K562 (cell line): ENCODE results near the gene AFG1L. TPM values are rescaled to one million over a fixed set of nuclear protein-coding genes. Genes with fewer than 3 reads are reported as not detected.

Source experiments
- BRD4 ChIP-seq: fragments of 200-600 bp; sonication (generic); IDR thresholded peaks from 2 replicates; pipeline ENCODE4 v1.6.1; 2017; ENCODE audit warnings: inconsistent platforms
- CBX1 ChIP-seq: sonication (generic); IDR thresholded peaks from 2 replicates; pipeline ENCODE4 v1.6.1; 2016; ENCODE audit warnings: antibody characterized with exemption, low read depth, mild to moderate bottlenecking
- CREB1 ChIP-seq, 2 experiments: sonication (generic) in 1 of 2; formaldehyde crosslinking in 1 of 2; IDR thresholded peaks; 2 replicates each; pipeline versions ENCODE4 v1.6.1 to v1.8.0; 2012 to 2022; ENCODE audit warnings: inconsistent platforms in 1 of 2, mild to moderate bottlenecking in 1 of 2, missing genetic modification reagents in 1 of 2, moderate library complexity in 1 of 2
- DACH1 ChIP-seq: fragments of 450-650 bp; IDR thresholded peaks from 2 replicates; pipeline ENCODE4 v1.6.1; 2018; ENCODE audit not compliant: partially characterized antibody
- DDX20 ChIP-seq: fragments of 450-650 bp; IDR thresholded peaks from 2 replicates; pipeline ENCODE4 v1.6.1; 2016; ENCODE audit warnings: missing genetic modification characterization, low read depth, mild to moderate bottlenecking, missing compliant biosample characterization, moderate library complexity
- ELF1 ChIP-seq: fragments of 200-800 bp; sonication (Bioruptor generic); IDR thresholded peaks from 2 replicates; pipeline ENCODE4 v1.6.1; 2016; ENCODE audit warnings: missing genetic modification characterization, missing compliant biosample characterization
- EWSR1 ChIP-seq: fragments of 450-650 bp; IDR thresholded peaks from 2 replicates; pipeline ENCODE4 v1.6.1; 2018; ENCODE audit warnings: borderline replicate concordance, mild to moderate bottlenecking, low read depth, moderate library complexity; ENCODE audit not compliant: partially characterized antibody
- HDAC2 ChIP-seq: fragments of 450-650 bp; IDR thresholded peaks from 2 replicates; pipeline ENCODE4 v1.6.1; 2016; ENCODE audit warnings: mild to moderate bottlenecking
- HDAC8 ChIP-seq: fragments of 450-650 bp; IDR thresholded peaks from 2 replicates; pipeline ENCODE4 v1.6.1; 2016; ENCODE audit warnings: mild to moderate bottlenecking, missing genetic modification characterization, moderate library complexity, missing compliant biosample characterization
- HLTF ChIP-seq: fragments of 450-650 bp; IDR thresholded peaks from 2 replicates; pipeline ENCODE4 v1.6.1; 2016
- HNRNPL ChIP-seq: fragments of 200-400 bp; formaldehyde crosslinking; IDR thresholded peaks from 2 replicates; pipeline ENCODE4 v1.6.1; 2017; ENCODE audit warnings: low read depth, mild to moderate bottlenecking, low read length
- NCOA1 ChIP-seq: fragments of 450-650 bp; IDR thresholded peaks from 2 replicates; pipeline ENCODE4 v1.6.1; 2016; ENCODE audit warnings: low read depth
- NCOA4 ChIP-seq: fragments of 450-650 bp; IDR thresholded peaks from 2 replicates; pipeline ENCODE4 v1.6.1; 2018; ENCODE audit warnings: mild to moderate bottlenecking; ENCODE audit not compliant: partially characterized antibody
- NFIC ChIP-seq: fragments of 450-650 bp; IDR thresholded peaks from 2 replicates; pipeline ENCODE4 v1.6.1; 2017; ENCODE audit warnings: mild to moderate bottlenecking, inconsistent platforms
- NR2C1 ChIP-seq, 2 experiments: fragments of 450-650 bp; IDR thresholded peaks; 2 replicates each; pipeline ENCODE4 v1.6.1; 2017; ENCODE audit warnings: mild to moderate bottlenecking in 2 of 2, antibody characterized with exemption in 1 of 2, inconsistent platforms in 1 of 2, missing compliant biosample characterization in 1 of 2, missing genetic modification characterization in 1 of 2
- NR2C2 ChIP-seq, 2 experiments: fragments of 200-800 bp in 1 of 2; sonication (Bioruptor generic) in 1 of 2; sonication (generic) in 1 of 2; formaldehyde crosslinking in 1 of 2; IDR thresholded peaks; 2 replicates each; pipeline versions ENCODE4 v1.6.1 to v1.8.0; 2016 to 2022; ENCODE audit warnings: mild to moderate bottlenecking in 1 of 2, missing compliant biosample characterization in 1 of 2, missing genetic modification characterization in 1 of 2, missing genetic modification reagents in 1 of 2
- SMAD2 ChIP-seq: fragments of 150-350 bp; IDR thresholded peaks from 2 replicates; pipeline ENCODE4 v1.6.1; 2014; ENCODE audit warnings: low read depth, mild to moderate bottlenecking, low read length
- ZC3H4 ChIP-seq: sonication (generic); formaldehyde crosslinking; IDR thresholded peaks from 2 replicates; pipeline ENCODE4 v1.9.0; 2021; ENCODE audit warnings: missing genetic modification reagents, borderline replicate concordance
- ZNF583 ChIP-seq: fragments of 250-450 bp; sonication (Bioruptor Pico); IDR thresholded peaks from 2 replicates; pipeline ENCODE4 v1.4.0; 2020
- polyA plus RNA-seq, 8 experiments: library from polyadenylated mRNA; depleted of rRNA in 4 of 8; stranded (reverse) in 5 of 8; unstranded in 3 of 8; fragments of >200 nt; fragmentation: Nextera tagmentation in 2 of 8; fragmentation: Illumina TruSeq in 1 of 8; extraction: Ambion mirVana in 2 of 8; extraction: Trizol in 1 of 8; gene quantifications; 2 replicates each; pipeline versions ENCODE4 v1.2.1 to v1.2.3, GENCODE V29; 2011 to 2014; ENCODE audit warnings: inconsistent platforms in 1 of 8, missing spikeins in 1 of 8
- total RNA-seq, 7 experiments: library from RNA; depleted of rRNA in 6 of 7; stranded (reverse); fragments of >200 nt in 6 of 7; fragmentation: Illumina TruSeq in 2 of 7; extraction: Trizol in 2 of 7; gene quantifications; 2 replicates each; pipeline versions ENCODE4 v1.2.1 to v1.2.3, GENCODE V29; 2011 to 2021; ENCODE audit warnings: low replicate concordance in 1 of 7
- TF ChIP-seq, protein P1 (sequence below): fragments of 450-650 bp; IDR thresholded peaks from 2 replicates; pipeline ENCODE4 v1.6.1; 2016; ENCODE audit warnings: antibody characterized with exemption
- TF ChIP-seq, protein P2 (sequence below): fragments of 250-450 bp; sonication (Bioruptor Pico); IDR thresholded peaks from 2 replicates; pipeline ENCODE4 v1.5.0; 2021; ENCODE audit warnings: mild to moderate bottlenecking, borderline replicate concordance
- TF ChIP-seq, protein P3 (sequence below), 2 experiments: fragments of 250-450 bp in 1 of 2; fragments of 450-650 bp in 1 of 2; sonication (Bioruptor Pico) in 1 of 2; IDR thresholded peaks; 2 replicates each; pipeline versions ENCODE4 v1.6.1 to v1.8.0; 2016 to 2021; ENCODE audit warnings: mild to moderate bottlenecking in 2 of 2, moderate library complexity in 2 of 2, missing compliant biosample characterization in 1 of 2, missing genetic modification characterization in 1 of 2
- TF ChIP-seq, protein P4 (sequence below): fragments of 250-450 bp; sonication (Bioruptor Pico); IDR thresholded peaks from 2 replicates; pipeline ENCODE4 v1.5.0; 2021

AFG1L gene
- total and polyA plus RNA-seq, 9 of the 15 experiments (the other 6 are each of a cell fraction or from before 2014, with no cell fraction given) = 2.2 to 15.5 (median 5.8) TPM

DNA sequence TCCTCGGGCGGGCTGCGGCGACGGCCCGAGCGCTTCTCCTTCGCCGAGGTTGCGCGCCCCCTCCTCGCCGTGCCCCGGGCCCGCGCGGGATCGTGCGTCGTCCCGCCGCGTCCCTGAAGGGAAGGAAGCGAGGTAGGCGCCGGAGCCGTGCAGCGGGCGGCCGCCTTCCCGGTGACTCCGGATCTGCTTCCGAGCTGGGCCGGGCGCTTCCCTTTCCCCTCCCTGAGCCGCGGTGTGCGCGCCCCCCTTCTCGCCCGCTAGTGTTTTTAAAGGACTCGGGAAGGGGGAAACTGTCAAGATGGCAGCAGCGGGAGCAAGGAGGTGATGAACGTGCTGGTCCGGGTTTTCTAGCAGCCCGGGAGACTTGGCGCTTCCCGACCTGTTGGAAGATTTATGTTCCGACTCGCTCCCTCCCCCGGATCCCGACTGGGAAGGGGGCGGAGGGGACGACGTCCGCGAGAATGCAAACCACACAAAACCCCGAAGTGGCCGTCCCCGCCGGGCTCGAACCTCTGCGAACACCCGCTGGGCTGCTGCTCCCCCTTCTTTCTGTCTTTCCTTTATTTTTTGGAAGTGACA lies 265.1 kb downstream of the AFG1L start (continued):
- TF ChIP-seq, protein P1, sequence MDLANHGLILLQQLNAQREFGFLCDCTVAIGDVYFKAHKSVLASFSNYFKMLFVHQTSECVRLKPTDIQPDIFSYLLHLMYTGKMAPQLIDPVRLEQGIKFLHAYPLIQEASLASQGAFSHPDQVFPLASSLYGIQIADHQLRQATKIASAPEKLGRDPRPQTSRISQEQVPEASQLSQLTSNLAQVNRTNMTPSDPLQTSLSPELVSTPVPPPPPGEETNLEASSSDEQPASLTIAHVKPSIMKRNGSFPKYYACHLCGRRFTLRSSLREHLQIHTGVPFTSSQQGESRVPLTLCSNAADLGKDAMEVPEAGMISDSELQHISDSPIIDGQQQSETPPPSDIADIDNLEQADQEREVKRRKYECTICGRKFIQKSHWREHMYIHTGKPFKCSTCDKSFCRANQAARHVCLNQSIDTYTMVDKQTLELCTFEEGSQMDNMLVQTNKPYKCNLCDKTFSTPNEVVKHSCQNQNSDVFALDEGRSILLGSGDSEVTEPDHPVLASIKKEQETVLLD = no peak
- TF ChIP-seq NCOA1 (no peak), HDAC2 (no peak), EWSR1 (no peak), NR2C2 (CRISPR knock-in tag; IDR thresholded peaks at IDR 0.05) (no peak), NR2C2 (tag; IDR thresholded peaks at IDR 0.05) (no peak; the same call in 1 of the 2 replicates), HLTF (no peak), ELF1 (tag) (no peak), HDAC8 (tag) (no peak), SMAD2 (no peak), CREB1 (IDR thresholded peaks at IDR 0.05) (no peak; the same call in 1 of the 2 replicates), CREB1 (CRISPR knock-in tag; IDR thresholded peaks at IDR 0.05) (no peak), ZNF583 (CRISPR knock-in tag) (no peak), NFIC (no peak), NR2C1 (IDR thresholded peaks at IDR 0.05) (no peak), NR2C1 (tag; IDR thresholded peaks at IDR 0.05) (peak; percentile 34; the same call in 1 of the 2 replicates), BRD4 (peak; percentile 55; the same call in 1 of the 2 replicates), DDX20 (tag) (no peak), ZC3H4 (CRISPR knock-in tag) (peak; percentile 96), NCOA4 (no peak), HNRNPL (no peak), CBX1 (no peak), DACH1 (no peak)
- TF ChIP-seq, protein P2, sequence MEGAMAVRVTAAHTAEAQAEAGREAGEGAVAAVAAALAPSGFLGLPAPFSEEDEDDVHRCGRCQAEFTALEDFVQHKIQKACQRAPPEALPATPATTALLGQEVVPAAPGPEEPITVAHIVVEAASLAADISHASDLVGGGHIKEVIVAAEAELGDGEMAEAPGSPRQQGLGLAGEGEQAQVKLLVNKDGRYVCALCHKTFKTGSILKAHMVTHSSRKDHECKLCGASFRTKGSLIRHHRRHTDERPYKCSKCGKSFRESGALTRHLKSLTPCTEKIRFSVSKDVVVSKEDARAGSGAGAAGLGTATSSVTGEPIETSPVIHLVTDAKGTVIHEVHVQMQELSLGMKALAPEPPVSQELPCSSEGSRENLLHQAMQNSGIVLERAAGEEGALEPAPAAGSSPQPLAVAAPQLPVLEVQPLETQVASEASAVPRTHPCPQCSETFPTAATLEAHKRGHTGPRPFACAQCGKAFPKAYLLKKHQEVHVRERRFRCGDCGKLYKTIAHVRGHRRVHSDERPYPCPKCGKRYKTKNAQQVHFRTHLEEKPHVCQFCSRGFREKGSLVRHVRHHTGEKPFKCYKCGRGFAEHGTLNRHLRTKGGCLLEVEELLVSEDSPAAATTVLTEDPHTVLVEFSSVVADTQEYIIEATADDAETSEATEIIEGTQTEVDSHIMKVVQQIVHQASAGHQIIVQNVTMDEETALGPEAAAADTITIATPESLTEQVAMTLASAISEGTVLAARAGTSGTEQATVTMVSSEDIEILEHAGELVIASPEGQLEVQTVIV (CRISPR knock-in tag) = no peak
- TF ChIP-seq, protein P3, sequence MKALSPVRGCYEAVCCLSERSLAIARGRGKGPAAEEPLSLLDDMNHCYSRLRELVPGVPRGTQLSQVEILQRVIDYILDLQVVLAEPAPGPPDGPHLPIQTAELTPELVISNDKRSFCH (CRISPR knock-in tag; IDR thresholded peaks at IDR 0.05) = no peak
- TF ChIP-seq, protein P3 (tag; IDR thresholded peaks at IDR 0.05) = no peak; the same call in 1 of the 2 replicates
- TF ChIP-seq, protein P4, sequence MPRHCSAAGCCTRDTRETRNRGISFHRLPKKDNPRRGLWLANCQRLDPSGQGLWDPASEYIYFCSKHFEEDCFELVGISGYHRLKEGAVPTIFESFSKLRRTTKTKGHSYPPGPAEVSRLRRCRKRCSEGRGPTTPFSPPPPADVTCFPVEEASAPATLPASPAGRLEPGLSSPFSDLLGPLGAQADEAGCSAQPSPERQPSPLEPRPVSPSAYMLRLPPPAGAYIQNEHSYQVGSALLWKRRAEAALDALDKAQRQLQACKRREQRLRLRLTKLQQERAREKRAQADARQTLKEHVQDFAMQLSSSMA (CRISPR knock-in tag) = 0 out of 2 replicates have a peak, but pooled peaks have one; percentile 48
